ENCODE measurements around the gene XPC.
"Not testable (repeated sequence)": the region's sequence is repeated elsewhere in the genome, so short reads cannot be mapped to it uniquely, and the experiment has no call there.

- TF ChIP-seq, protein P1, sequence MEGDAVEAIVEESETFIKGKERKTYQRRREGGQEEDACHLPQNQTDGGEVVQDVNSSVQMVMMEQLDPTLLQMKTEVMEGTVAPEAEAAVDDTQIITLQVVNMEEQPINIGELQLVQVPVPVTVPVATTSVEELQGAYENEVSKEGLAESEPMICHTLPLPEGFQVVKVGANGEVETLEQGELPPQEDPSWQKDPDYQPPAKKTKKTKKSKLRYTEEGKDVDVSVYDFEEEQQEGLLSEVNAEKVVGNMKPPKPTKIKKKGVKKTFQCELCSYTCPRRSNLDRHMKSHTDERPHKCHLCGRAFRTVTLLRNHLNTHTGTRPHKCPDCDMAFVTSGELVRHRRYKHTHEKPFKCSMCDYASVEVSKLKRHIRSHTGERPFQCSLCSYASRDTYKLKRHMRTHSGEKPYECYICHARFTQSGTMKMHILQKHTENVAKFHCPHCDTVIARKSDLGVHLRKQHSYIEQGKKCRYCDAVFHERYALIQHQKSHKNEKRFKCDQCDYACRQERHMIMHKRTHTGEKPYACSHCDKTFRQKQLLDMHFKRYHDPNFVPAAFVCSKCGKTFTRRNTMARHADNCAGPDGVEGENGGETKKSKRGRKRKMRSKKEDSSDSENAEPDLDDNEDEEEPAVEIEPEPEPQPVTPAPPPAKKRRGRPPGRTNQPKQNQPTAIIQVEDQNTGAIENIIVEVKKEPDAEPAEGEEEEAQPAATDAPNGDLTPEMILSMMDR (conservative IDR thresholded peaks at IDR 0.05; ENCODE audit: low read length), result not testable (repeated sequence)
- not testable (repeated sequence) for TF ChIP-seq EZH2phosphoT487 (IDR thresholded peaks at IDR 0.05; ENCODE audit: borderline replicate concordance, low read depth, low read length)
Measured at GRCh38 chr3:14226351-14226750, 48.0 kb upstream of the XPC start.

Data from OCI-LY7 (cell line).